Stomach (tissue), 9 donors: ENCODE results near the gene ZNF580. TPM values are rescaled to one million over a fixed set of nuclear protein-coding genes. Genes with fewer than 3 reads are reported as not detected.

ENCODE experiments used
- DNase-seq, 2 donors: peaks; one replicate each; pipeline versions ENCODE4 v3.0.0 to v3.0.0-alpha.2; 2013 to 2019
- H3K27ac ChIP-seq, 5 donors: fragments of 200-600 bp in 4 of 5; sonication (generic) in 4 of 5; one replicate each; pipeline ENCODE4 v1.5.1; 2013 to 2019; ENCODE audit warnings: mild to moderate bottlenecking in 1 of 5, moderate library complexity in 1 of 5
- H3K27me3 ChIP-seq, 3 donors: fragments of 200-600 bp; sonication (generic); one replicate each; pipeline ENCODE4 v1.5.1; 2017 to 2019; ENCODE audit warnings: mixed run types in 1 of 3
- H3K36me3 ChIP-seq, 4 donors: fragments of 200-600 bp; sonication (generic); 1 replicate in 3 of 4; 2 replicates in 1 of 4; pipeline ENCODE4 v1.5.1; 2016 to 2019
- H3K4me1 ChIP-seq, 4 donors: fragments of 200-600 bp; sonication (generic); one replicate each; pipeline ENCODE4 v1.5.1; 2016 to 2019
- H3K4me3 ChIP-seq, 4 donors: fragments of 200-600 bp; sonication (generic) in 3 of 4; one replicate each; pipeline ENCODE4 v1.5.1; 2016 to 2019; ENCODE audit warnings: mild to moderate bottlenecking in 1 of 4
- H3K9me3 ChIP-seq, 4 donors: fragments of 200-600 bp; sonication (generic); one replicate each; pipeline ENCODE4 v1.5.1; 2016 to 2019
- CTCF ChIP-seq, 7 experiments: fragments of 450-650 bp in 4 of 7; fragments of 200-600 bp in 3 of 7; sonication (generic) in 3 of 7; IDR thresholded peaks; one replicate each; pipeline ENCODE4 v1.5.1; 2016 to 2019; ENCODE audit warnings: antibody characterized with exemption in 7 of 7, control low read depth in 2 of 7, mild to moderate bottlenecking in 1 of 7
- EP300 ChIP-seq: sonication (generic); formaldehyde crosslinking; IDR thresholded peaks from one replicate; pipeline ENCODE4 v1.6.1; 2017; ENCODE audit warnings: antibody characterized with exemption
- POLR2A ChIP-seq, 4 donors: fragments of 450-650 bp; IDR thresholded peaks; one replicate each; pipeline ENCODE4 v1.6.1; 2016; ENCODE audit warnings: antibody characterized with exemption in 4 of 4, control low read depth in 2 of 4, mild to moderate bottlenecking in 1 of 4, moderate library complexity in 1 of 4
- POLR2AphosphoS5 ChIP-seq, 3 donors: sonication (generic); formaldehyde crosslinking; IDR thresholded peaks; one replicate each; pipeline ENCODE4 v1.6.1; 2016; ENCODE audit warnings: antibody characterized with exemption in 3 of 3
- WGBS, 5 donors: extraction: QIAGEN DNeasy Blood & Tissue Kit in 3 of 5; methylation state at CpG; one replicate each; pipeline versions ENCODE4 v1.1.5 to v1.1.7; 2013 to 2018; 5-methylcytosine and 5-hydroxymethylcytosine counted together
- intact Hi-C: fragments of 100-400 bp; cut with DNase I; formaldehyde crosslinking; loops from one replicate; pipeline ENCODE4 v1.15.1; 2023; ENCODE audit warnings: low total_unique reads
- polyA plus RNA-seq, 3 donors: library from polyadenylated mRNA; stranded (reverse); fragments of 200-250 nt; gene quantifications; one replicate each; pipeline ENCODE4 v1.2.3, GENCODE V29; 2013
- total RNA-seq, 5 donors: library from RNA; depleted of rRNA; stranded (reverse); fragments of >200 nt; gene quantifications; one replicate each; pipeline versions ENCODE4 v1.1.0 to v1.2.3, GENCODE V29; 2014 to 2016
- donor health status: healthy with polysubstance abuse.
- donor health status: Bipolar disorder and iron deficiency.
- donor health status: healthy.

ZNF580 gene
- total and polyA plus RNA-seq, 8 donors, result 10.6 to 55.0 (median 19.0) TPM; not detected in 1

GRCh38 chr19:55613396-55613795 lies 27.4 kb upstream of the ZNF580 start:
- intact Hi-C loops, result loop anchor here (5.0 kb wide), 1 partner anchor 101 kb away; no protein-coding TSS in a partner anchor
- TF ChIP-seq EP300 (no peak), POLR2AphosphoS5 (IDR thresholded peaks at IDR 0.05) (no peak), CTCF (IDR thresholded peaks at IDR 0.05) (no peak), POLR2A (IDR thresholded peaks at IDR 0.05) (no peak)
- Histone ChIP-seq H3K27ac (no peak overlapping the region), H3K9me3 (no peaks in the 10 kb centered on the region), H3K4me1 (peaks cover 0 to 50% (median 12%) of the 10 kb centered on the region in 4 donors), H3K27me3 (no peaks in the 10 kb centered on the region), H3K36me3 (peaks cover 16 to 78% (median 71%) of the 10 kb centered on the region in 4 donors), H3K4me3 (no peak overlapping the region)
- DNase-seq, result no peak
- WGBS, 5 donors, result 93 to 96% (median 94%) methylated on average over 9 to 27 of the region's 27 CpGs

- 91 to 95% (median 94%) methylated on average over 19 to 75 of the region's 75 CpGs for WGBS, 5 donors
- no peaks in the 10 kb centered on the region for H3K9me3 ChIP-seq
- H3K36me3 ChIP-seq, result peaks cover 16 to 72% (median 68%) of the 10 kb centered on the region in 4 donors
- H3K4me3 ChIP-seq, result no peak overlapping the region
- TF ChIP-seq POLR2AphosphoS5 (IDR thresholded peaks at IDR 0.05) (no peak), EP300 (no peak), POLR2A (IDR thresholded peaks at IDR 0.05) (no peak), CTCF (IDR thresholded peaks at IDR 0.05) (no peak)
- DNase-seq, result no peak
- no peaks in the 10 kb centered on the region for H3K27me3 ChIP-seq
- no peak overlapping the region for H3K27ac ChIP-seq
- H3K4me1 ChIP-seq, result peaks cover under 1 to 50% (median 15%) of the 10 kb centered on the region in 4 donors
- intact Hi-C loops, result loop anchor here (5.0 kb wide), 1 partner anchor 102 kb away; no protein-coding TSS in a partner anchor
Observed at GRCh38 chr19:55613930-55614710, 26.7 kb upstream of the ZNF580 start.

GRCh38 chr19:55614711-55615542 lies 25.9 kb upstream of the ZNF580 start:
- H3K4me3 ChIP-seq, result no peak overlapping the region
- intact Hi-C loops, result loop anchor here (5.0 kb wide), 1 partner anchor 103 kb away; no protein-coding TSS in a partner anchor
- no peaks in the 10 kb centered on the region for H3K9me3 ChIP-seq
- H3K27me3 ChIP-seq, result no peaks in the 10 kb centered on the region
- TF ChIP-seq POLR2A (IDR thresholded peaks at IDR 0.05) (no peak), CTCF (IDR thresholded peaks at IDR 0.05) (no peak), EP300 (no peak), POLR2AphosphoS5 (IDR thresholded peaks at IDR 0.05) (no peak)
- WGBS, 5 donors, result 95 to 98% (median 97%) methylated on average over 53 to 98 of the region's 98 CpGs
- DNase-seq, result no peak
- peaks cover 8 to 50% (median 17%) of the 10 kb centered on the region in 4 donors for H3K4me1 ChIP-seq
- peaks cover 16 to 64% (median 60%) of the 10 kb centered on the region in 4 donors for H3K36me3 ChIP-seq
- H3K27ac ChIP-seq, result no peak overlapping the region
